Urothelium cell line (cell line): ENCODE data around the gene DNAI2.

Source experiments
- DNase-seq: peaks from one replicate; pipeline ENCODE4 v3.0.0; 2011; ENCODE audit warnings: low spot score, mixed read lengths
- FAIRE-seq: peaks from 2 replicates; lab custom pipeline; 2011; peaks lifted over from hg19 to GRCh38; lab: Jason Lieb, UNC

The DNAI2 gene

DNA sequence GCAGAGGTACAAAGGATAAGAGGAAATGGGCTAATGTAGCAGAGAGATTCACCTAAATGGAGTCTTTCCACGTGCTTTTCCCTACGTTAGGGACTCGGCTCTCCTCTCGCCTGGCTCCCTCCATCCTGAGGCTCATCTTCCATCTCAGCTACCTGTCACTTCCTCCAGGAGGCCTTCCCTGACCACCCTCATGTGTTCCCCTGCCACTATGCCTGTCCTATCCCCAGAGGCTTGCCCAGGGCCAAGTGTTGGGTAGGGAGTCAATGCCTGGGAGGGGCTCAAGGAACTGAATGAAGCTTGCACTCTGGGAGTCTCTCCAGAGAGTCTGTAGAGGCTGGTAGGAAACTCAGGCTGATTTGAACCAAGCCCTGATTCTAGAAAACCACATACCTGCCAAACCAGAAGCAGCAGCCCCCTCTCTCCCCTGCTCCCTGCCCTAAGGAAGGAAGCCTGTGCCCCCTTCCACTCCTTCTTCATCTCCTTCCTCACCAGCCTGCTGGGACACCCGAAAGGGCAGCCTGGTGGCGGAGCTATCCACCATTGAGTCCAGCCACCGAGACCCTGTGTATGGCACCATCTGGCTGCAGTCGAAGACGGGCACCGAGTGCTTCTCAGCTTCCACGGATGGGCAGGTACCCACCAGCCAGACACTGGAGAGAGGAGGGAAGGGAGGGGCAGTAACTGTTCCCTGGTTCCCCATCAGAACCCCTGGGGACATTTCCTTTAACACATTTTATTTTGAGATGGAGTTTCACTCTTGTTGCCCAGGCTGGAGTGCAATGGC lies 25.4 kb downstream of the DNAI2 start:
- FAIRE-seq (no peak), DNase-seq (no peak)

GRCh38 chr17:74303305-74303704 lies 29.3 kb downstream of the DNAI2 start:
- FAIRE-seq (no peak), DNase-seq (no peak)

- no peak for DNase-seq
Measured at GRCh38 chr17:74304184-74304583, 30.1 kb downstream of the DNAI2 start.

GRCh38 chr17:74305865-74306654 lies 32.0 kb downstream of the DNAI2 start:
- FAIRE-seq = no peak
- no peak for DNase-seq

More at GRCh38 chr17:74304184-74304583, 30.1 kb downstream of the DNAI2 start:
- no peak for FAIRE-seq

- DNase-seq (no peak), FAIRE-seq (peak; percentile 77)
Measured at GRCh38 chr17:74307984-74308773, 34.1 kb downstream of the DNAI2 start.

DNA sequence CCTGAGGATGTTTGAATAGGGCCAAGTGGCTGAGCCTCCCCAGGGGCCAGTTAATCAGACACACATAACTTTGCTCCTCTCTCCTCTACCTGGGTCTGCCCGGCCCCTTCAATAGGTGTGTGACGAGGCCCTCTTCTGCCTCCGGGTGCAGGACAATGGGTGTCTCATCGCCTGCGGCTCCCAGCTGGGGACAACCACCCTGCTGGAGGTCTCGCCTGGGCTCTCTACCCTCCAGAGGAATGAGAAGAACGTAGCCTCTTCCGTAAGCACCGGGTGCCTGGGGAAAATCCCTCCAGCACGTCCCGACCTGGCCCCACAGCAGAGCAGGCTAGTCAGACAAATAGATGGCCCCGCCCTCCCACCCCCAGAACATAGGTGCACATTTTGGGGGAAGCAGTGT lies 35.9 kb downstream of the DNAI2 start:
- no peak for DNase-seq
- no peak for FAIRE-seq

GRCh38 chr17:74314877-74315276 lies 40.8 kb downstream of the DNAI2 start:
- no peak for DNase-seq
- FAIRE-seq = no peak

- no peak for FAIRE-seq
- DNase-seq = no peak
Measured at GRCh38 chr17:74316220-74316619, 42.2 kb downstream of the DNAI2 start.

DNA sequence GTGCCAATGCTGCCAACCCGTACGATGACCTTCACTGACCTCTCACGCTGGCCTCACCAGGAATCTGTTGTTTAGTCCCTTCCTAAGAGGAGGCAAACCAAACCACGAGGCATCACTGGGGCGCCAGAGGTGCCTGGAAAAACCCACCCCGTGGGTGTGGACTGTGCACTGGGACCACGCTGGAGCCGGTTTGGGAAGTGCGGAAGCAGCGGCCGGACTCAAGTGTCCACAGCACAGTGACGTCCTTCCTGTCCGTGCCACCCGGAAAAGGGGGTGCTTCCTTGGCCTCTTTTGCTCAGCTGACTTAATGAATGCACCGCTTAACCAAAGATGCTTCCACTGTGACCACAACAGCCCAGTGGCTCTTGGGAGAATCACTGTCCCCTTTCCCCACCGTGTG lies 43.0 kb downstream of the DNAI2 start:
- DNase-seq = no peak

GRCh38 chr17:74318391-74318790 lies 44.4 kb downstream of the DNAI2 start:
- no peak for DNase-seq
- no peak for FAIRE-seq

More for the DNA sequence above, 43.0 kb downstream of the DNAI2 start:
- FAIRE-seq = no peak

GRCh38 chr17:74324521-74324920 lies 50.5 kb downstream of the DNAI2 start:
- no peak for DNase-seq
- FAIRE-seq = no peak

DNA sequence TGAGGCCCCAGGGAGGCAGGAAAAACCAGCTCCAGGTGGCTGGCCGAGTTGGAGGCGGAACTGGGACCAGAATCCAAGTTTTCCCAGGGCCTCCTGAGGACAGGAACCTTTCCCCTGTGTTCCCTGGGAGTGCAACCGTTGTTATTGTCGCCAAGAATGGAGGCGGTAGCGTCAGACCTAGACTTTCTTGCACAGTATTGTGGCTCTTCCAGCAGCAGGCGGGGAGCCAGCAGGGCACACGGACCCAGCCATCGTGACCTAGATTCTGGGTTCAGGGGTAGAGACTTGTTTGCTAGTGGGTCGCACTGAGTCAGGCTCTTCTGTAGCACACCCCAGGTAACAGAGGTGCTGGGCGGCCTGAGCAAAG lies 51.3 kb downstream of the DNAI2 start:
- FAIRE-seq = no peak
- no peak for DNase-seq

DNA sequence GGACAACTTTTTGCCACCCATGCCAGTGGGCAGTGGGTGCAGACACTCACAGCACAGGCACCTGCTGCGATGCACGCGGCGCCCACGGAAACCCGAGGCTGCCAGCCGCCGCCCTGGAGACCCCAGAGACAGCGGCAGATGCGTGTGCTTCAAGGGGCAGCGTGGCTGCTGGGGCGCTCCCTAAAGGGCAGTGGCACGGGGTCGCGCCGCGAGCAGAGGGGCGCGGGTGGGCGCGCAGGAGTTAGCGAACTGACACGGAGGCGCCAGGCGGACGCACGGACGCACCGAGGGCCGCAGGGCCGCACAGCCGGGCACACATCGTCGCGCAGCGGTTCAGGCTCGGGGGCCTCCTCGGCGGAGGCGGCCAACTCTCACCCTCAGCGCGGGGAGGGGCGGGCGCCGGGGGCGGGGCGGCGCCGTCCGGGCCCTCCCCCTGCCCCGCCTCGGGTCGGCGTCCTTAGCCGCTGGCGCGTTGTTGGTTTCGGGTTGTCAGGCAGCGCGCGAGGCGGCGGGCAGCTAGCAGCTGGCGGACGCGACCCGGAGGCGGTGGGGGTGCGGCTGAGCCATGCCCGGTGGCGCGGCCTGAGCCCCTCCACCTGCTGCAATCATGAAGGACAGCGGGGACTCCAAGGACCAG lies 51.8 kb downstream of the DNAI2 start, which contains the start of gene KIF19:
TSS of gene KIF19 (plus strand) at position 484 of the 637 bp plus-strand sequence. CDS start at position 608, 124 bp downstream.
- DNase-seq (peak; percentile 88), FAIRE-seq (peak; percentile 90)

GRCh38 chr17:74326506-74326905 lies 52.5 kb downstream of the DNAI2 start:
- FAIRE-seq (no peak), DNase-seq (no peak)

DNA sequence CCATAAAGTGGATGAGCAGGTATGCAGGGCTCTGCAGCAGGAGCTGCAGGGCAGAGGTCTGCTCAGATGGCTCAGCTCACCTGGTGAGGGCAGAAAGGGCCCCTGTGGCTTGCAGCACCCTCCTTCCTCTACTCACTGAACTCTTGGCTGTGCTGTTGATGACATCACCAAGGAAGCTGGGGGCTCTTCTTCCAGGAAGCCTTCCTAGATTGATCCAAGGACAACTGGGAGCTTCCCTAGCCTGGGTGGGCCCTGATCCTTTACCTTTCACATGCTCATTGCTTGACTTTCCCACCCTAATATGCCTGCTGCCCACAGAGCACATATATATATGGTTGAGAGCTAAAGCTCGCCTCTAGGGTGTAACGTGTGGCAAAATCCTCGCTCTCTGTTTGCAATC lies 54.5 kb downstream of the DNAI2 start:
- no peak for FAIRE-seq
- no peak for DNase-seq

GRCh38 chr17:74329378-74329777 lies 55.3 kb downstream of the DNAI2 start:
- no peak for FAIRE-seq
- no peak for DNase-seq

DNA sequence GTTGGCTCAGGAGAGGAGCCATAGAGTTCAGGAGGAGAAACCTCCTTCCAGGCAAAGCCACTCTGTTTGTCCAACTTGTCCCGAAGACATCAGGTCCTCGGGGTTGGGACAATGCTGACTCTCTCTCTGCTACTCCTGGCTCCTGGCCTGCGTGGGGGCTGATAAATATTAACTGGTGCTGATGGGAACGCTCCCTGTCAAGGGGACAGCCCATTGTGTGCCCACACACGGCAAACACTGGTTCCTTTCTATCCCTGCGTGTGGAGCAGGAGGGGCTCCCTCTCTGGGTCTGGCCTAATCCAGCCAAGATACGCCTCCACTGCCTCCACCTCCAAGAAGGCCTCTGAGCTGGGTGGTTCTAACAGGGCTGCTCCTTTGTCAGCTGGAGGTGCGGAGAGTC lies 56.4 kb downstream of the DNAI2 start:
- DNase-seq = no peak
- FAIRE-seq = no peak

DNA sequence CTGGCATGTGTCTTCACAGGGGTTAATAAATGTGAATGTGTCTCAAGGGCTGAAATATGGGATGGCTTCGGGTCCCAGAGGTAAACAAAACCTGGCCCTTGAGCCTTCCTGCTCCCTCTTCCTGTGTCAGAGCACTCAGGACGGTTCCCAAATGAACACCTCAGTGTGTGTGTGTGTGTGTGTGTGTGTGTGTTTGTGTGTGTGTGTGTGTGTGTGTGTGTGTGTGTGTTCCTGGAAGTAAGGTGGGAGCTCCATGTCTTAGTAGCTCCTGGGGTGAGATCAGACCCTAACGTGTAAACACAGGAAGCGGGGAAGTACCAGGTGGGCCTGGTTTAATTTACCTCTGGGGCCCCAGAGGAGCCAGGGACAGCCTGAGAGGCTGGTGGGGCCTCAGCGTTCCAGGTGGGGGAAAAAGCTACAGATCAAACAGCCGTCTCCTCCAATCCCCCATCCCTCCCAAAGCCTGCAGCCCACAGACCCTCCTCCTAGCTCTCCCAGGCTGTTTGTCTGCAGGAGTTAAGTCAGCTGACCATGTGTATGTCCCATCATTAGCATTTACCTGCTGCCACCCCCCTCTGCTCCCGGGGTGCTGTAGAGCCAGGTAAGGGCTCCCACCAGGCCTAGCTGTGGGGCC lies 58.1 kb downstream of the DNAI2 start:
- FAIRE-seq = no peak

GRCh38 chr17:74332763-74333283 lies 58.8 kb downstream of the DNAI2 start:
- DNase-seq = no peak

More for the DNA sequence above, 58.1 kb downstream of the DNAI2 start:
- DNase-seq = no peak

More at GRCh38 chr17:74332763-74333283, 58.8 kb downstream of the DNAI2 start:
- no peak for FAIRE-seq
